Measurements from ENCODE around the gene FBN2.

Gene FBN2

DNA sequence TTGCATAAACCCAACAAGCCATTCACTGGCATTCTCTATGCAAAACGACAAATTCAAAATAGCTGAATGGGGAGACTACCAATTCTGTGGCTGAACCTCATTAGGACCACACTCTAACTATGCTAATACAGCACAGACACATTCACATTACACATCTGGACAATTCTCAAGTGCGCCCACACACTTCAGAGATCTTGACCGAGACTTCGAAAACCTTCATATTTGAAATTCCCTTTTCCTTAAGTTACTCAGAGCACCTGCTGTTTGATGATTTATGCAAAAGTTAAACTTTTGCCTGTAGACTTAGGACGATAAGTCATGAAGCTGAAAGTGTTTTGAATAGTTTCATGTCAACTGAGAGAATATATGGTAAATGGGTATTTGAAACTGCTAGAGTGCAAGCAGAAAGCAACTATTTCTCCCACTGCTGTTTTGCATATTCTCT, 111.9 kb downstream of the FBN2 start:
- no peak for DNase-seq (ENCODE audit: low spot score)
- TF ChIP-seq, protein P1, sequence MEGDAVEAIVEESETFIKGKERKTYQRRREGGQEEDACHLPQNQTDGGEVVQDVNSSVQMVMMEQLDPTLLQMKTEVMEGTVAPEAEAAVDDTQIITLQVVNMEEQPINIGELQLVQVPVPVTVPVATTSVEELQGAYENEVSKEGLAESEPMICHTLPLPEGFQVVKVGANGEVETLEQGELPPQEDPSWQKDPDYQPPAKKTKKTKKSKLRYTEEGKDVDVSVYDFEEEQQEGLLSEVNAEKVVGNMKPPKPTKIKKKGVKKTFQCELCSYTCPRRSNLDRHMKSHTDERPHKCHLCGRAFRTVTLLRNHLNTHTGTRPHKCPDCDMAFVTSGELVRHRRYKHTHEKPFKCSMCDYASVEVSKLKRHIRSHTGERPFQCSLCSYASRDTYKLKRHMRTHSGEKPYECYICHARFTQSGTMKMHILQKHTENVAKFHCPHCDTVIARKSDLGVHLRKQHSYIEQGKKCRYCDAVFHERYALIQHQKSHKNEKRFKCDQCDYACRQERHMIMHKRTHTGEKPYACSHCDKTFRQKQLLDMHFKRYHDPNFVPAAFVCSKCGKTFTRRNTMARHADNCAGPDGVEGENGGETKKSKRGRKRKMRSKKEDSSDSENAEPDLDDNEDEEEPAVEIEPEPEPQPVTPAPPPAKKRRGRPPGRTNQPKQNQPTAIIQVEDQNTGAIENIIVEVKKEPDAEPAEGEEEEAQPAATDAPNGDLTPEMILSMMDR (IDR thresholded peaks at IDR 0.05; ENCODE audit: borderline replicate concordance, control extremely low read depth, extremely low read depth, insufficient read depth, missing control alignments), result no peak
- in situ Hi-C loops (cut with MboI; ENCODE audit: low sequenced_read_pairs, unreplicated experiment), result no loop called here

DNA sequence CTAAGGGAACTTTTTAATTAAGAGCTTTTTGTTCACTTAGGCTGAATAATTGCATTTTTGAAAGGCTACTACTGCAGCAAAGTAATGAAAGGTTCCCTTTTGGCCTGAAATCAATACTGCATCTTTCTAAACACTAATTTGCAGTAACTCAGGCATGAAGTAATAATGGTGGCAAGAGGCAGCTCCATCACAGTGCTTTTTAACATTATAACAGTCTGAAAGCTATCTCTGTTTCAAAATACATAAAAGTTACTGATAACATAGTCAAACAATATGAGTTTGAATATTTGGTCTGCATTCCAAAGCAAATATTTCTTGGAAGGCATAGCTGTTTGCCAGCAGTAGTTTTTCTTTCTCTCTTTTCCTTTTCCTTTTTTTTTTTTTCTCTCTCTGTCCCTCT, 113.4 kb downstream of the FBN2 start:
- in situ Hi-C loops (cut with MboI; ENCODE audit: low sequenced_read_pairs, unreplicated experiment), result no loop called here
- TF ChIP-seq, protein P1 (IDR thresholded peaks at IDR 0.05; ENCODE audit: borderline replicate concordance, control extremely low read depth, extremely low read depth, insufficient read depth, missing control alignments), result no peak
- DNase-seq (ENCODE audit: low spot score), result no peak

DNA sequence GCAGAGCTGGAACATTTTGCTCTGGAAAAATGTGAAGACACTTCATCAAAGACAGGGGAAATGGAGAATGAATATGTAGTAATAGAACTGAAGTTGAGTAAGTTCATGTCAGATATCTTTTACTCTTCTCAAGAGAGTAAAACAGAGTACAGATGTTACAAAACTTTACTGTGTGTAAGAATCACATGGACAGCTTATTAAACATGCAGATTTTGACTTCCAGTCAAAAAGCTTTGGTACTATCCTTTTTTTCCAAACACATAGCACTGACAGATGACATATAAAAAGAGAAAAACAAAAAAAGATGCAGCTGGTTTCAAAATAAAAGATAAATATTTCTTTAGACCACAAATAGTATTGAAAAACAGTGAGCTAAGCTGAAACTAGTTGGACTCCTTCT, 115.4 kb downstream of the FBN2 start:
- TF ChIP-seq, protein P1 (IDR thresholded peaks at IDR 0.05; ENCODE audit: borderline replicate concordance, control extremely low read depth, extremely low read depth, insufficient read depth, missing control alignments), result no peak
- in situ Hi-C loops (cut with MboI; ENCODE audit: low sequenced_read_pairs, unreplicated experiment), result no loop called here

DNA sequence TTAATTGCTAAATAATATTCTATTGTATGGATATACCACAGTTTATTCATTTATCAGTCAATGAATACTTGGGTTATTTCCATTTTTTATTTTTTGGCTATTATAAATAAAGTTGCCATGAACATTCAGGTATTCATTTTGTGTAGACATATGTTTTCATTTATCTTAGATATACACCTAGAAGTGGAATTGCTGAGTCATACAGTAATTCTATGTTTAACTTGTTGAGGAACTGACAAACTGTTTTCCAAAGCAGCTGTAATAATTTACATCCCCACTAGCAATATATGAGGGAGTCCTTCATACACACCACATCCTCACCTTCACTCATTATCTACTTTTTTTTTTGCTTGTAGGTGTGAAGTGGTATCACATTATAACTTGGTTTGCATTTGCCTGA, 123.6 kb downstream of the FBN2 start:
- TF ChIP-seq, protein P1 (IDR thresholded peaks at IDR 0.05; ENCODE audit: borderline replicate concordance, control extremely low read depth, extremely low read depth, insufficient read depth, missing control alignments), result no peak
- in situ Hi-C loops (cut with MboI; ENCODE audit: low sequenced_read_pairs, unreplicated experiment), result no loop called here
- DNase-seq (ENCODE audit: low spot score), result no peak

More for the DNA sequence above, 115.4 kb downstream of the FBN2 start:
- no peak for DNase-seq (ENCODE audit: low spot score)

DNA sequence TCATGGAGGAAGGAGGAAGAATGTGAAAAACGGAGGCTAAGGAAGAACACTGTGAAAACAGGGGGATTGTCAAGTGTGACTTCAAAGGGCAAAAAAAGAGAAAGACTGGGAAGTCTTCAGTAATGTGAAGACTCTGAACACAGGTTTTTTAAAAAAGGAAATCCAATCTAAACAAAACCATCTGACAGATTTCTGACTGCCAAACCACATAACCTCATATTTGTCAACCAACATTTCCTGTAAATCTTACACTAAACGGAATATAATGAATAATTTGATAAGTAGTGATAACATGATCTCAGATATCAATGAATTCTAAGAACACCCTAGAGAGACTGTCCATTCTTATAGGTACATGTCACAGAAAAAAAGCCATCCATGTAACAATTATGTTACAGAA, 124.7 kb downstream of the FBN2 start:
- DNase-seq (ENCODE audit: low spot score), result no peak
- in situ Hi-C loops (cut with MboI; ENCODE audit: low sequenced_read_pairs, unreplicated experiment), result no loop called here
- TF ChIP-seq, protein P1 (IDR thresholded peaks at IDR 0.05; ENCODE audit: borderline replicate concordance, control extremely low read depth, extremely low read depth, insufficient read depth, missing control alignments), result no peak

DNA sequence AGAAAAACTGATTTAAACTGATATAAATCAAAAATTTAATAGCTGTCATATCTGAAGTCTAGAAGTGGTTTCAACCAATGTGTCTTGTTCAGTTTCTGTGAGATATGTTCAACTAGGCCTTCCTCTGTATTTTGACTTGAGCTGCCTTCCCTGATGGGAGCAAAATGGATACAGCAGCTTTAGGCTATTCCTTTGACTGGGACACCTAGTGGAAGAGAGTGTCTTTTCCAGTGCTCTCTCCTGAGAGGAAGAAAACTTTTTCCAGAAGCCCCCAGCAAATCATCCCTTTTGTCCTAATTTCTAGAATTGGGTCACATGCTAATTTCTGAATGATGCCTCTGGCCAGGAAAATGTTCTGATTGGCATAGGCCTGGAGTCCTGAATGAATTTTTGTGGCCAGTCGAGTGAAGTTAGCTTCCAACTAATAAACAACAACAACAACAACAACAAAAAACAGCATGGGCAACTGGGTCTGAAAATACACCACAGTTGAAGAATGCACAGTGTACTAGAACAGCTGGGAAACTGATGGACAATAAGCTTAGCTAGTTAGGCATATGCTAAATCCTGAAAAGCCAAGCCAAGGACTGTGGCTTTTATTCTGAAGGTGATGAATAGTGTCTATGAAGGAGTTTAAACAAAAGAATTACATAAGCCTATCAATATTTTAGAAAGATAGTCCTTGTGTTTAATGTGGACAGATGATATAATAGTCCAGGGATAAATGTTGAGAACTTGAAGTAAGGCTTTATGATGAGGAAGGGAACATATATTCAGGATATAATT, 125.7 kb downstream of the FBN2 start:
- no peak for DNase-seq (ENCODE audit: low spot score)
- TF ChIP-seq, protein P1 (IDR thresholded peaks at IDR 0.05; ENCODE audit: borderline replicate concordance, control extremely low read depth, extremely low read depth, insufficient read depth, missing control alignments), result no peak
- in situ Hi-C loops (cut with MboI; ENCODE audit: low sequenced_read_pairs, unreplicated experiment), result no loop called here
